DOHH2 (cell line): ENCODE measurements around the gene AKT1S1.

Experiments used
- H3F3A ChIP-seq: fragments of 200-600 bp; sonication (generic), shearing (Covaris generic); 2 replicates; pipeline ENCODE4 v1.6.0; 2016; ENCODE audit warnings: antibody characterized with exemption, mild to moderate bottlenecking; ENCODE audit not compliant: control insufficient read depth, insufficient read depth
- H3K27ac ChIP-seq: fragments of 200-600 bp; sonication (generic); 2 replicates; pipeline ENCODE4 v1.5.1; 2014; ENCODE audit warnings: low read depth, mild to moderate bottlenecking, low read length, moderate library complexity
- H3K27me3 ChIP-seq: fragments of 200-600 bp; sonication (generic); 2 replicates; pipeline ENCODE4 v1.6.1; 2014; ENCODE audit warnings: mild to moderate bottlenecking, low read length, mixed read lengths; ENCODE audit not compliant: control insufficient read depth
- H3K36me3 ChIP-seq: fragments of 200-600 bp; sonication (generic); 2 replicates; pipeline ENCODE4 v1.6.1; 2014; ENCODE audit warnings: mild to moderate bottlenecking, low read length, moderate library complexity, mixed read lengths; ENCODE audit not compliant: control insufficient read depth
- H3K4me1 ChIP-seq: fragments of 200-600 bp; sonication (generic); 2 replicates; pipeline ENCODE4 v1.6.1; 2014; ENCODE audit warnings: mild to moderate bottlenecking, low read length, mixed read lengths; ENCODE audit not compliant: control insufficient read depth
- H3K4me2 ChIP-seq: fragments of 200-600 bp; sonication (generic); 2 replicates; pipeline ENCODE4 v1.6.0; 2014; ENCODE audit warnings: mild to moderate bottlenecking, low read length, moderate library complexity
- H3K4me3 ChIP-seq: fragments of 200-600 bp; sonication (generic); 2 replicates; pipeline ENCODE4 v1.5.1; 2014; ENCODE audit warnings: mild to moderate bottlenecking, low read length, mixed read lengths
- H3K79me2 ChIP-seq: fragments of 200-600 bp; sonication (generic); 2 replicates; pipeline ENCODE4 v1.6.1; 2014; ENCODE audit warnings: mild to moderate bottlenecking, low read length, mixed read lengths; ENCODE audit not compliant: control insufficient read depth
- H3K9me2 ChIP-seq: fragments of 200-600 bp; sonication (generic); replicated peaks from 2 replicates; pipeline ENCODE4 v1.6.1; 2014; ENCODE audit warnings: mild to moderate bottlenecking, low read length, mixed read lengths; ENCODE audit not compliant: control insufficient read depth
- H3K9me3 ChIP-seq: fragments of 200-600 bp; sonication (generic); 2 replicates; pipeline ENCODE4 v1.6.1; 2014; ENCODE audit warnings: antibody characterized with exemption, low read length, mixed read lengths; ENCODE audit not compliant: control insufficient read depth, insufficient read depth
- H4K20me1 ChIP-seq: fragments of 200-600 bp; sonication (generic); 2 replicates; pipeline ENCODE4 v1.6.0; 2014; ENCODE audit warnings: low read depth, mild to moderate bottlenecking, antibody characterized with exemption, low read length, moderate library complexity; ENCODE audit not compliant: control insufficient read depth, insufficient read depth
- CTCF ChIP-seq: fragments of 200-600 bp; sonication (generic); IDR thresholded peaks from one replicate; pipeline ENCODE4 v1.5.1; 2014; ENCODE audit warnings: antibody characterized with exemption, mild to moderate bottlenecking, low read depth, low read length; ENCODE audit not compliant: poor library complexity, severe bottlenecking
- EZH2phosphoT487 ChIP-seq: fragments of 200-600 bp; sonication (generic); IDR thresholded peaks from 2 replicates; pipeline ENCODE4 v1.6.1; 2017; ENCODE audit warnings: borderline replicate concordance, mild to moderate bottlenecking, antibody characterized with exemption, low read length, moderate library complexity, mixed read lengths

Gene AKT1S1

DNA sequence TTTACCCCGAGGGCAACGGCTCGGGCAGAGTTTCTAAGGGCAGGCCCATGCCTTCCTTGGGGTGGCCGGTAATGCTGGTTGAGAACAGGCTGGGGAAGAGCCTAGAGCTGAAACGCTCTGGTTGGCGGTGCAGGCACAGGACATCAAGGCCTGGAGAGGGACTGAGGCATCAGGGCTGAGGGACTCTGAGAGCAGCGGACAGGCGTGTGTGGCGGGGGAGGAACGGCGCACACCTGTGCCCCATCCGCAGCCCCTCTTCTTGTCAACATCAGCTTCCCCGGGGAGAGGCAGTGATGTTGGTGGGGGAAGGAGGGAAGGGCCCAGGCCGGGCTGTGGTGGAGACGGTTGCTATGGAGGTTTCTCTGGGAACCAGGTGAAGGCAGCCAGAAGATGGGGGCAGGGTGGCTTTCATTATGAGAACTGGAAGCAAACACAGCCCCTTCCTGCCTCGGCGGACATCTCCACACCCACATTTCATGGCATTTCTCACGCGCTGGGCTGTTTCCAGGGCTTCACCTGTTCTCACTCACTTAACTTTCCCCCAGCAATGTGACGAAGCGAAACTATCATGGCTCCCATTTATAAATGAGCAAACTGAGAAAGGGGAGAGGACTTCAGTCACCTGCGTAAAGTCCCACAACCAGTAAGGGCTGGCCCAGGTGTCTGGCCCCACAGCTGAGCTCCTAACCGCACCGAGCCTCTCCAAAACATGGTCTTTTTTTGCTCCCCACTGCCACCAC, 43.6 kb upstream of the AKT1S1 start:
- H3K79me2 ChIP-seq, result peaks cover 98% of the 10 kb centered on the region
- H3F3A ChIP-seq, result no peaks in the 10 kb centered on the region
- peaks cover 86% of the 10 kb centered on the region for H3K36me3 ChIP-seq
- TF ChIP-seq EZH2phosphoT487 (no peak), CTCF (no peak)
- H4K20me1 ChIP-seq, result peaks cover 27% of the 10 kb centered on the region; the same call in 1 of the 2 replicates
- H3K27ac ChIP-seq, result no peak overlapping the region
- H3K9me3 ChIP-seq, result no peaks in the 10 kb centered on the region
- H3K4me2 ChIP-seq, result no peak overlapping the region
- peaks cover 24% of the 10 kb centered on the region for H3K4me1 ChIP-seq
- no peak overlapping the region for H3K4me3 ChIP-seq
- no peaks in the 10 kb centered on the region for H3K27me3 ChIP-seq
- no peaks in the 10 kb centered on the region for H3K9me2 ChIP-seq

DNA sequence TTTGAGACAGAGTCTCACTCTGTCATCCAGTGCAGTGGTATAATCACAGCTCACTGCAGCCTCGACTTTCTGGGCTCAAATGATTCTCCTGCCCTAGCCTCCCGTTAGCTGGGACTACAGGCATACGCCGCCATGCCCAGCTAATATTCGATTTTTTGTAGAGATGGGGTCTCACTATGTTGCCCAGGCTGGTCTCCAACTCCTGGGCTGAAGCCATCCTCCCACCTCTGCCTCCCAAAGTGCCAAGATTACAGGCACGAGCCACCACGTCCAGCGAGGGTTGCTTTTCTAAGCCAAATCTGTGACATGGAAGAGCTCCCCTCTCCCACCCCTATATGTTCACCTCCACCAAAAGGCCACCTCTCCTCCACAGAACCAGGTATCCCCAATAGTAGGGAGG, 40.9 kb upstream of the AKT1S1 start:
- H3K4me1 ChIP-seq, result peaks cover 15% of the 10 kb centered on the region
- 0 out of 2 replicates have a peak, but pooled peaks cover under 1% of the 10 kb centered on the region for H3F3A ChIP-seq
- no peak overlapping the region for H3K4me2 ChIP-seq
- no peaks in the 10 kb centered on the region for H3K9me2 ChIP-seq
- H3K79me2 ChIP-seq, result peaks cover 96% of the 10 kb centered on the region
- H4K20me1 ChIP-seq, result peaks cover 26% of the 10 kb centered on the region; the same call in 1 of the 2 replicates
- H3K27ac ChIP-seq, result no peak overlapping the region
- peaks cover 84% of the 10 kb centered on the region for H3K36me3 ChIP-seq
- no peak for TF ChIP-seq CTCF
- TF ChIP-seq EZH2phosphoT487, result no peak
- no peaks in the 10 kb centered on the region for H3K9me3 ChIP-seq
- H3K4me3 ChIP-seq, result no peak overlapping the region
- no peaks in the 10 kb centered on the region for H3K27me3 ChIP-seq

GRCh38 chr19:49916839-49917733, 39.9 kb upstream of the AKT1S1 start:
- Histone ChIP-seq H3K9me2 (no peaks in the 10 kb centered on the region), H3K4me2 (no peak overlapping the region), H4K20me1 (peaks cover 23% of the 10 kb centered on the region; the same call in 1 of the 2 replicates), H3K27me3 (no peaks in the 10 kb centered on the region), H3K79me2 (peaks cover 94% of the 10 kb centered on the region), H3F3A (0 out of 2 replicates have a peak, but pooled peaks cover 2% of the 10 kb centered on the region), H3K36me3 (peaks cover 84% of the 10 kb centered on the region), H3K4me1 (peaks cover 21% of the 10 kb centered on the region), H3K4me3 (no peak overlapping the region), H3K27ac (no peak overlapping the region), H3K9me3 (no peaks in the 10 kb centered on the region)
- TF ChIP-seq EZH2phosphoT487, result no peak
- no peak for TF ChIP-seq CTCF
